Large intestine (tissue), 3 donors: ENCODE measurements around the gene DHX35. TPM values are rescaled to one million over a fixed set of nuclear protein-coding genes. Genes with fewer than 3 reads are reported as not detected.

Experiments
- DNase-seq, 2 donors: peaks; one replicate each; pipeline versions ENCODE4 v3.0.0 to v3.0.0-alpha.2; 2013
- H3K27ac ChIP-seq: one replicate; pipeline ENCODE4 v1.5.1; 2013; ENCODE audit warnings: low read length
- H3K27me3 ChIP-seq: 2 replicates; pipeline ENCODE4 v1.6.1; 2013; ENCODE audit warnings: low read length; ENCODE audit not compliant: control insufficient read depth, insufficient read depth
- H3K36me3 ChIP-seq: 2 replicates; pipeline ENCODE4 v1.6.1; 2013; ENCODE audit warnings: low read length; ENCODE audit not compliant: control insufficient read depth, insufficient read depth
- H3K4me1 ChIP-seq: one replicate; pipeline ENCODE4 v1.6.1; 2013; ENCODE audit warnings: low read length; ENCODE audit not compliant: control insufficient read depth, insufficient read depth
- H3K4me3 ChIP-seq: one replicate; pipeline ENCODE4 v1.5.1; 2013; ENCODE audit warnings: low read length
- H3K9me3 ChIP-seq: one replicate; pipeline ENCODE4 v1.6.1; 2013; ENCODE audit warnings: mild to moderate bottlenecking, low read depth, low read length, moderate library complexity; ENCODE audit not compliant: control insufficient read depth
- WGBS: methylation state at CpG from one replicate; pipeline ENCODE4 v1.1.5; 2013; ENCODE audit warnings: low lambda C conversion rate; ENCODE audit not compliant: insufficient coverage; 5-methylcytosine and 5-hydroxymethylcytosine counted together
- polyA plus RNA-seq: library from polyadenylated mRNA; unstranded; fragments of 120-200 nt; gene quantifications from one replicate; pipeline ENCODE4 v1.2.1, GENCODE V29; 2013

DHX35 gene
- polyA plus RNA-seq, 1 donor, result 11.6 TPM

DNA sequence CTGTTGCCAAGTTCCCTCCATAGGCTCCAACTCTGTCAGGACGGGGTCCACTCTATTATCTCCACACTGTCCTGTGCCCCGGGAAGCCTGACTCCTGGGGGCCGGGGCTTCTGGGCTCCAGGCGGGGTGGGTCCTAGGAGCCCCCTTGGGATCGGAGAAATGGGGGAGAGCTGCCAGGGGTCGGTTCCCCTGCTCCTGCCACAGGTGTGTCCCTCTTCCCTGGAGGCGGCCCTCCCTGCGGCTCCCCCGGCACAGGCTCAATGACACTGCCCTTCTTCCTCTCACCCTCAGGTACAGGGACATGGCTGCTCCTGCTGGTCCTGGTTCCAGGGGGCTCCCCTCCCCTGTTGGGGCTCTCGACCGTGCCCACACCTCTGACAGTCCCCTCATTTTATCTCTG is 110.0 kb downstream of the DHX35 start:
- Histone ChIP-seq H3K4me3 (no peak overlapping the region), H3K36me3 (no peaks in the 10 kb centered on the region), H3K4me1 (no peaks in the 10 kb centered on the region), H3K27ac (no peak overlapping the region), H3K27me3 (peaks cover 15% of the 10 kb centered on the region), H3K9me3 (peaks cover 3% of the 10 kb centered on the region)
- DNase-seq, result no peak
- WGBS, result no CpG with 5 or more reads among the region's 11 CpGs

DNA sequence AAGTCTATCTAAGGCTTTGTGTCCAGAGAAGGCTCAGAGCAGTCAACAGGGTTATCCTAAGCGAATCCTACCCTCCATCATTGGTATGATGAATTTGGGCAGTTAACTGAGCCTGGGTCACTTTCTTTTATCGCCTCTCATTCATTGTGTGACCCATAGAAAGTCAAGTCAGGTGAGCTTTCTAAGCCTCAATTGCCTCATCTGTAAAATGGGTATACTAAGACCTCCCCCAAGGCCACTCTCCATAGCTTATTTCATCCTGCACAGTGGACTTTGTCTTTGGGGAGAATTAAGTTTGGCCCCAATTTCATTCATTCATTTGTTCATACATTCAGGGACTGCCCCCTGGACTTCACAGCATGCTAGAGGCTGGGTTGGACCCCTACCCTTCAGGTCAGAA is 110.5 kb downstream of the DHX35 start:
- H3K27me3 ChIP-seq, result peaks cover 15% of the 10 kb centered on the region
- DNase-seq, result no peak

DNA sequence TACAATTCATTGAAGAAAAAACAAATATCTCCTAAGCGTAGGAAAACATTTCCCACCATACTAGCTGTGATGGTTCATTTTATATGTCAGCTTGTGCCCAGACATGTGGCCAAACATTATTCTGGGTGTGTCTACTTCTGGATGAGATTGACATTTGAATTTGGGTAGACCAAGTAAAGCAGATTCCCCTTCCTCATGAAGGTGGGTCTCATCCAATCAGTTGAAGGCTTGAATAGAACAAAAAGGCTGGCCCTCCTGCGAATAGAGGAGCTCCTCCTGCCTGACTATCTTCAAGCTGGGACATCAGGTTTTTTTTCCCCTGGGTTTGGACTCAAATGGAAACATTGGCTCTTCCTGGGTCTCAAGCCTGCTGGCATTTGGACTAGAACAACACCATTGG is 113.6 kb downstream of the DHX35 start:
- H3K9me3 ChIP-seq, result no peaks in the 10 kb centered on the region
- DNase-seq, result no peak
- H3K4me3 ChIP-seq, result no peak overlapping the region
- no CpG with 5 or more reads among the region's 2 CpGs for WGBS
- H3K27me3 ChIP-seq, result peaks cover 8% of the 10 kb centered on the region
- no peak overlapping the region for H3K27ac ChIP-seq
- no peaks in the 10 kb centered on the region for H3K36me3 ChIP-seq
- no peaks in the 10 kb centered on the region for H3K4me1 ChIP-seq

More for the DNA sequence above, 110.5 kb downstream of the DHX35 start:
- no peak overlapping the region for H3K4me3 ChIP-seq
- peaks cover 3% of the 10 kb centered on the region for H3K9me3 ChIP-seq
- H3K36me3 ChIP-seq, result no peaks in the 10 kb centered on the region
- H3K4me1 ChIP-seq, result no peaks in the 10 kb centered on the region
- no CpG with 5 or more reads among the region's 2 CpGs for WGBS
- no peak overlapping the region for H3K27ac ChIP-seq

DNA sequence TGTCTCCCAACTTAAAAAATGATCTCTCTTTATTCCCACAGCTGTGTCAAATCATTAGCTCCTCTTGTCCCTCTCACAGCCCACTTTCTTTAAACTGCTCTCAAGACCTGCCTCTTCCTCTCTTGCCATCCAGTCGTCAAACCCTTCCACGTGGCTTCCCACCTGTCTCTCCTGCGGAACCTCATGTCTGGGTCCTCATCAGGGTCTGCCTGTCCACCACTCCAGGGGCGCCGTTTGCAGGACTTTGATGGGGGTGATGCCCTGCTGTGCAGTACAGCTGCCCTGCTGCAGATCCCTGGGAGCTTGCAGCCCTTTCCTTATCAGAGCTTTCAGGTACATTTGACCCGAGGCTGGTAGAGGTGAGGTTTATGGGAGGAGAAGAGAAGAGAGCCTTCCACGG is 114.8 kb downstream of the DHX35 start:
- WGBS, result no CpG with 5 or more reads among the region's 7 CpGs

DNA sequence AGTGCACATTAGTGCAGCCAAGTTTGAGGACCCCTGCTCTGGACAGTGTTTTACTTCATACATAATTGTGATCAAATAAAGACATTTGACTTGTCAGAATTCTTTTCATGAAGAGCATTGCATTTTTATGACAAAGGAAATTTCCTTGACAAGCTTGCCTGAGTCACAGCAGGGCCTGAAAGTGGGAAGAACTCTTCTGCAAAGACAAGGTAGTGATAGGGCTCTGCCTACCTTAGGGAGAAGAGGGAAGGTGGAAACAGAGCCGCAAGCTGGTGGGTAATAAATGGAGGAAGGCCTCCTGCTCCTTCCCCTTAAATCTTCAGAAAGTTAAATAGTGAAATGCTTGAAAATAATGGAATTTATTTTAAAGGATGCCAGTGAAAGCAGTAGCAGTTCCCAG is 118.2 kb downstream of the DHX35 start:
- WGBS, result 100% methylated on average over 1 of the region's 1 CpG

More for the DNA sequence above, 114.8 kb downstream of the DHX35 start:
- Histone ChIP-seq H3K36me3 (no peaks in the 10 kb centered on the region), H3K27ac (no peak overlapping the region), H3K4me3 (no peak overlapping the region), H3K4me1 (no peaks in the 10 kb centered on the region), H3K9me3 (no peaks in the 10 kb centered on the region), H3K27me3 (peaks cover 8% of the 10 kb centered on the region)
- DNase-seq, result no peak

DNA sequence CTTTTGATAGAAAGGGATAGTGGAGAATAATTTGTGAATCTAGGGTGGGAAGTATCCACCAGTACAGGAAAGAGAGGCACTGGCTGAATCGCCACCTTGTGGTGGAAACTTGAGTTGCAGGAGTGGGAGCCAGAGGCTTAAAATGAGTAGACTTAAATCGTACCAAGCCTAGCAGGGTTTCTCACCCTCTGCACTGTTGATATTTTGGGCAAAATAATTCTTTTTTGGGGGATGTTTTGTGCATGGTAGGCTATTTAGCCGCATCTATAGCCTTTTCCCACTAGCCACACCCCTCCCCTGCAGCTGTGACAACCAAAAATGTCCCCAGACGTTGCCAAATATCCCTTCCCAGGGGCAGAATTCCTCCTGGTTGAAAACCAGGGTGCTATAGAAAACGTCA is 119.1 kb downstream of the DHX35 start:
- no peaks in the 10 kb centered on the region for H3K9me3 ChIP-seq
- 40% methylated on average over 1 of the region's 5 CpGs for WGBS

More for the DNA sequence above, 118.2 kb downstream of the DHX35 start:
- Histone ChIP-seq H3K36me3 (no peaks in the 10 kb centered on the region), H3K27ac (no peak overlapping the region), H3K27me3 (peaks cover 6% of the 10 kb centered on the region), H3K4me1 (no peaks in the 10 kb centered on the region), H3K9me3 (no peaks in the 10 kb centered on the region), H3K4me3 (no peak overlapping the region)
- DNase-seq, result no peak

GRCh38 chr20:39082622-39083398 is 120.7 kb downstream of the DHX35 start:
- H3K4me1 ChIP-seq, result no peaks in the 10 kb centered on the region
- no peak overlapping the region for H3K27ac ChIP-seq
- no peaks in the 10 kb centered on the region for H3K9me3 ChIP-seq
- DNase-seq, result no peak
- no peak overlapping the region for H3K4me3 ChIP-seq
- peaks cover 3% of the 10 kb centered on the region for H3K27me3 ChIP-seq
- WGBS, result no CpG with 5 or more reads among the region's 8 CpGs
- no peaks in the 10 kb centered on the region for H3K36me3 ChIP-seq

More for the DNA sequence above, 119.1 kb downstream of the DHX35 start:
- H3K27me3 ChIP-seq, result peaks cover 6% of the 10 kb centered on the region
- DNase-seq, result peak; percentile 37 to 51
- H3K27ac ChIP-seq, result no peak overlapping the region
- no peak overlapping the region for H3K4me3 ChIP-seq
- no peaks in the 10 kb centered on the region for H3K4me1 ChIP-seq
- no peaks in the 10 kb centered on the region for H3K36me3 ChIP-seq

DNA sequence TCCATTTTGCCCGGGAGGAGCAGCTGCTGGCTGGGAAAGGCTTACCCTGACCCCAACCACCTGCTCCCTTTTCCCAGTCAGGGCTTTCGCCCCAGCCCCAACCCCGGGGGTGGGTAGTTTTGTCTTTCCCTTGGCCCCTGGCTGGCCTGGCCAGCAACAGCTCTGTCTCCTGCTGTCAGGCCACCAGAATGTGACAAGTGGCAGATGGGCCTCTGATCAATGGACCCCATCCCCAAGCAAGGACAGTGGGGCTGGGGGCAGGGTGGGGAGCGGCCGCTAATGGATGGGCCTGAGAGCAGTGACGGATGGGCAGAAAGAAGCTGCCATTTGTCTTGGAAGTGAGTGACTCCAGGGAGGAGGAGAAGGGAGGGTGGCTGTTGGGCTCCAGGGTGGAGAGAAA is 121.6 kb downstream of the DHX35 start:
- no CpG with 5 or more reads among the region's 6 CpGs for WGBS
- H3K27ac ChIP-seq, result no peak overlapping the region

GRCh38 chr20:39089029-39089428 is 126.9 kb downstream of the DHX35 start:
- no peak overlapping the region for H3K4me3 ChIP-seq
- no peaks in the 10 kb centered on the region for H3K36me3 ChIP-seq
- H3K27ac ChIP-seq, result no peak overlapping the region
- DNase-seq, result no peak
- no peaks in the 10 kb centered on the region for H3K27me3 ChIP-seq
- no peaks in the 10 kb centered on the region for H3K9me3 ChIP-seq
- H3K4me1 ChIP-seq, result no peaks in the 10 kb centered on the region
- no CpG with 5 or more reads among the region's 1 CpG for WGBS

More for the DNA sequence above, 121.6 kb downstream of the DHX35 start:
- Histone ChIP-seq H3K27me3 (peaks cover 3% of the 10 kb centered on the region), H3K4me1 (no peaks in the 10 kb centered on the region), H3K4me3 (no peak overlapping the region), H3K36me3 (no peaks in the 10 kb centered on the region), H3K9me3 (no peaks in the 10 kb centered on the region)
- DNase-seq, result no peak
